GM18517 (cell line): ENCODE measurements around the gene SKA2.
"Not testable (repeated sequence)": the region's sequence is repeated elsewhere in the genome, so short reads cannot be mapped to it uniquely, and the experiment has no call there.

ENCODE experiments used
- ATAC-seq: cut with Tn5 transposase; IDR thresholded peaks from one replicate; pipeline ENCODE4 v1.9.1; 2021; ENCODE audit warnings: mild to moderate bottlenecking, moderate library complexity; ENCODE audit not compliant: unreplicated experiment

SKA2 gene

DNA sequence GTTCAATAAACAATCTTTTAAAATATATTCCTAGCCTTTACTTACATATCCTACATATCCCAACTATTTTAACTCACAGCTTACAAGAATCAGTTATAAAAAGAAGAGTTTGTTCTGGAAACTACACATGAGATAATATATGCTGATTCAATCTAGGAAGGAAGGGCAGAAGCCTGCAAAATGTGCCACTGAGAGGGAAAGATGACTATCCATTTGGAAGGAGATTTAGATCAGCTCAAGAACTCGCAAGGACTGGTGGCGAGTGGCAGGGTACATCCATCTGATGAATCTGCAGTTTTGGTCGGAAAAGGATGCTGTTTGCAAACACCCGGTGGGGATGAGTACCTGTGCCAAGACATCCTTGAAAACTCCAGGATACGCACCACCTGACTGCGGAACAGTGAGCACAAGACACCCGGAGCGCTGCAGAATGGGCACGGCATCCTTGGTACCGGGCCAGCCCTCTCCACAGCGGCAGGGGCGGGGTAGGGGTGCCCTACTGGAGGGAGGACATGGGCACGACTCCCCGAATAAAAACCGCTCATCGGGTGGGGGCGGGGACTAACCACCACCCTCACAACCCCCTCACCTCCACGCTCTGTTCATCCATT is 49.0 kb downstream of the SKA2 start:
- peak; percentile 20 for ATAC-seq

DNA sequence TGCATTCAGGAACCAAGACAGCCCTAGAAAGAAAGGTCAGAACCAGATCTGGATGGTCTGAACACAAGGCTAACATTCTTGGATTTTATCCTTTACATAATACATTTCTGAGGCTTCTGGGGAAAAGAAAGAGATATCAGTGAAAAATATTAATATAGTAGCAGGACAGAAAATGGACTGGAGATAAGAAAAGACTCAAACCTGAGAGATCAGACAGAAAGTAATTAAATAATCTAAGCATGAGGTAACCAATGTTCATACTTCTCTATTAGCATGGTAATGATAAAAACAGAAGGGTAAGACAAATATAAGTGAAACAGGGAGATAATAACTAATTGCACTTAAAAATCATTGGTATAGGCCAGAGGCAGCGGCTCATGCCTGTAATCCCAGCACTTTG is 53.8 kb downstream of the SKA2 start:
- no peak for ATAC-seq

DNA sequence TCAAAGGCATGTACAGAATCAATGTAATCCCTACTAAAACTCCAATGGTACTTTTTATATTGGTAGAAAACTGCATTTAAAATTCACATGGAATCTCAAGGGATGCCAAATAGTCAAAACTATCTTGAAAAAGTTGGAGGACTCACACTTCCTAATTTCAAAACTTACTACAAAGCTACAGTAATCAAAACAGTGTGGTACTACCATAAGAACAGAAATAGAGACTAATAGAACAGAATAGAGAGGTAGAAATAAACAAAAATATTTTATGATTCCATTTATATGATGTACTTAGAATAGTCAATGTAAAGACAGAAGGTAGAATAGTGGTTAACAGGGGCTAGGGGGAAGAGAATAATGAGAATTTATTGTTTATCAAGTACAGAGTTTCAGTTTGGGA is 57.1 kb downstream of the SKA2 start:
- no peak for ATAC-seq

DNA sequence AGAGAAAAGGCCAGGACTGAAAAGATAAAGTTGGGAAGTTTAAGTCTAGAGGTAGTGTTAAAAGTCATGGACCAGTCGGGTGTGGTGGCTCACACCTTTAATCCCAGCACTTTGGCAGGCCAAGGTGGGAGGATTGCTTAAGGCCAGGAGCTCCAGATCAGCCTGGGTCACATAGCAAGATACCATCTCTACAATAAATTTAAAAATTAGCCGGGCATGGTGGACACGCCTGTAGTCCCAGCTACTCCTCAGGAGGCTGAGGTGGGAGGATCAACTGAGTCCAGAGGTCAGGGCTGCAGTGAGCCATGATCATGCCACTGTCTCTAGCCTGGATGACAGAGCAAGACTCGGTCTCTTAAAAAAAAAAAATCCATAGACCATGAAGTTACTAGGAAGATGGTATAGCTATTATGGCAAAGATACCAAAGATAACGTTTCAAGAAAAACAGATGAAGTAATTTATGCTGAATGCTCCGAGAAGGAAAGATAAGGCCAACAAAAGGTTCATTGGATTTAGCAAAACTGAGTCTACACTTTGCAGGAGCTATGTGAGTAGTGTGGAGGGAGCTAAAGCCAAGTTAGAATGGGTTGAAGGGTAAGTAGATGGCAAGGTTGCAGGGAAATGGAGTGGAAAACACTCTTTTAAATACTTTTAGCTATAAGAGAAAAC is 60.0 kb downstream of the SKA2 start:
- no peak for ATAC-seq

DNA sequence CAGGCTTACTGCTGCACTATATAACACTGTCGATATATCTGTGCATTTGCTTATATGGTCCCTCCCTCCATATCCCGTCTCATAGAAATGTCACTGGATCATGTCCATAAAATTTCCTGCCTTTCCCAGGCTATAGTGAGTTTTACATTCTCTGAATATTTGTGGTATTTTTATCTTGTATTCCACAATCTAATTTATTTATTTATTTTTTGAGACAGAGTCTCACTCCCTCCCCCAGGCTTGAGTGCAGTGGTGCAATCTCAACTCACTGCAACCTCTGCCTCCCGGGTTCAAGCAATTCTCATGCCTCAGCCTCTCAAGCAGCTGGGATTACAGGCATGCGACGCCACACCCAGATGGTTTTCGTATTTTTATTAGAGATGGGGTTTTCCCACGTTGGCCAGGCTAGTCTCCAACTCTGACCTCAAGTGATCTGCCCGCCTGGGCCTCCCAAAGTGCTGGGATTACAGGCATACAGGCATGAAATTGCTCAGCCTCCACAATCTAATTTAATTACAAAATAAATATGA is 61.2 kb downstream of the SKA2 start:
- ATAC-seq = no peak

DNA sequence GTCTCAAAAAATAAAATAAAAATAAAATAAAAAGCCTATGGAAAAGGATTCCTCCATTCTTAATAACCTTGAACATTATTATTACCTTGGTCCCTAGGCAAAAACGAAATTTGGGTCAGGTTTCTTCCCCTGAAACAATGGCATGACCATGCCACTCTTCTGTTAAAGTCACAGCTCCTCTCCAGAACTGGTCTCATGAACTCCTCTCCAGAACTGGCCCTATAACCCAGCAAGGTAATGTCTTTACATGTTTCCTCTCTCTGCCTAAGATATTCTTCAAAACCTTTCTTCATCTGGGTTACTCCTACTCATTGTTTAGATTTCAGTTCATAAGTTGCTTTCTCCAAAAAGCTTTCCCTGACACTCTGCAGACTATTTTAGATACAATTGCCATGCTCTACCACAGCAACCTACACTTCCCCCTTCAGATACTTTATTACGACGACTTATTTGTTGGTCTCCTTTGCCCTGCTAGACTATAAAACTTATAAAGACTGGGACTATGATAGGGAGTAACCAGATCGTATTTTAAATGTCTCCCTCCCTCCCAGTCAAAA is 61.8 kb downstream of the SKA2 start:
- ATAC-seq = no peak

DNA sequence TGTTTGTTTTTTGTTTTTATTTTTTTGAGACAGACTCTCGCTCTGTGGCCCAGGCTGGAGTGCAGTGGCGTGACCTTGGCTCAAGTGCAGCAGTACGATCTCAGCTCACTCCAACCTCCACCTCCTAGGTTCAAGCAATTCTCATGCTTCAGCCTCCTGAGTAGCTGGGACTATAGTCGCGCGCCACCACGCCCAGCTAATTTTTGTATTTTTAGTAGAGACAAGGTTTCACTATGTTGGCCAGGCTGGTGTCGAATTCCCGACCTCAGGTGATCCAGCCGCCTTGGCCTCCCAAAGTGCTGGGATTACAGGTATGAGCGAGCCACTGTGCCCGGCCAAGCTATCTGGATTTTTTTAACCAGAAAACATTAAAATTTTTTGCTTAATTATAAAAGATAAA is 64.4 kb downstream of the SKA2 start:
- ATAC-seq = not testable (repeated sequence)

DNA sequence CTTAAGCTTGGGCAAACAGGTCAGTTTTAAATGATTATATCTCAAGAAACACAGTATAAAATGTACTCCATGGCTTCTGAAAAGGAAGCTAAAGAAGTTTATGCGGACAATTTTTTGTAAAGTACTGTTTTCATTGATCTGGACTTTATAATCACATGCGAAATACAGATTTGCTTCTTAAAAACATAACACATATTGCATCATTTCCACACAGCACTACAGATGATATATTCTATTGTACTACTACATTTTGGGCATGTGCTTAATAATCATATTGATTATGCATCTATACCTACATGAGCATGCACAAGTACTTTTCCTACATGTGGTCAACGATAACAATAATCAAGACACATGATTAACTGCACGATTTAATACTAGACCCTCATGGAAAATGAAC is 70.8 kb downstream of the SKA2 start:
- no peak for ATAC-seq

DNA sequence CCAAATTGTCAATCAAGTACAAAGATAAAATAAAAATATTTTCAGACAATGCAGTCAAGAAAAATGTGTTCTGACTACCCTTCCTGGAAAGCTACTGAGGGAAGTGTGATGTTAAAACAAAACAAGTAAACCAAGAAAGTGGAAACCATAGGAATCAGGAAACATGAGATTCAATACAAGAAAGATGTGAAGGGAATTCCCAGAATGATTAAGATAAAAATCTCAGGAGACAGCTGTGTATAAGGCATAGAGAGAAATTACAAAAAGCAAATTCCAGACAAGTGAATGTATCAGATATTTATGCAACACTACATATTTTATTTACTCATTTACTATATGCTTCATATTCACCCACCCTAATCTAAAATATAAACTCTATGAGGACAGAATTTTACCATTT is 80.5 kb downstream of the SKA2 start:
- ATAC-seq = no peak

DNA sequence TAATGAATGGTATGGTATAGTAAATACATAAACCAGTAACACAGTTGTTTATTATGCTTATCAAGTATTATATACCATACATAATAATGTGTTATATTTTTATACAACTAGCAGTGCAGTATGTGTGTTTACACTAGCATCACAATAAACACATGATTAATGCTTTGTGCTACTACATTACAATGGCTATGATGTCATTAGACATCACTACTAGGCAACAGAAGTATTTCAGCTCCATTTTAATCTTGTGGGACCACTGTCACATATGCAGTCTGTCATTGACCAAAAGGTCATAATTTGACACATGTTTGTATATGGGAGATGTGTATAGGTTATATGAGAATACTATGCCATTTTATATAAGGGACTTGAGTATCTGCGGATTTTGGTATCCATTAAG is 81.0 kb downstream of the SKA2 start:
- no peak for ATAC-seq

DNA sequence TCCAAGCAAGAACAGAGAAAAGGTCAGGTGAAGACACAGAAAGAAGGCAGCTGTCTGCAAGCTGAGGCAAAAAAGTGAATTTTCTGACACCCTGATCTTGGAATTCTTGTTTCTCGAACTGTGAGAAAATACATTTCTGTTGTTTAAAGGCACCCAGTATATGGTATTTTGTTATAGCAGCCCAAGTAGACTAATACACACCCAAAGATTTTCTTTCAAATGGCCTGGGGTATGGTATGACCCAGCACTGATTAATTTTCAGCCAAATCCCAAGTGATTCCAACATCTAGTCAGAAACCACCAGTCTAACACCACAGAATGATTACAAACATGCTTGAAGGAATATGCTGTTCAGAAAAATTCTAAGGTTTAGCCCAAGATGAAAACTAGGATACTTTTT is 85.1 kb downstream of the SKA2 start:
- no peak for ATAC-seq

DNA sequence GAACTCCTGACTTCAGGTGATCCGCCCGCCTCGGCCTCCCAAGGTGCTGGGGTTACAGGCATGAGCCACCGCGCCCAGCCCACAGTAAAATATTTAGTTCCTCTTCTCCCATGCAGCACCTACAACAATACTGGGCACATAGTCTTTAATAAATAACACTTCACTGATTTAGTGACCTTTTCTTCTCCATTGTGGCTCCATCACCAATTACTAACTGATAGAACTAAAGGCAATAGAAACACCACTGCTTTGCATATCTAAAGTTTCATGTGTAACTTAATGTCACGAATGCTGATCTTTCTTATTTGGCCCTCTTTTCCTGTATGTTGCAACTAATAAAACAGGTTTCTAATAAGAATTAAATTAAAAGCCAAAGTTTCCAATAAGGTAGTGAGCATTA is 87.2 kb downstream of the SKA2 start:
- ATAC-seq = no peak

DNA sequence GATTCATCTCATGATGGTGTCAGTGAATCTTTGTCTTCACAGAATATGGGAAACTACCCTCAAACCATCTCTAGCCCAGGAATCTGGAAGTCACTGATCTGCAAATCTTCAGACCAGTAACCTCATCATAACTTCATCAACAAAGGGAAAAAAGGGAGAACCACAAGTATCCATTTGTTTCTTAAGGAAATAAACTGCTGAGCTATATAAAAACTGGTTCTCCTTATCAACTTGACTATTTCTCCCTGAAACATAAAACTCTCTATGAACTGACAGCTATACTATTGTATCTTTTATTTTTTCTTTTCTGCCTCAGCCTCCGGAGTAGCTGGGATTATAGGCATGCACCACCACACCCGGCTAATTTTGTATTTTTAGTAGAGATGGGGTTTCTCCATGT is 87.6 kb downstream of the SKA2 start:
- no peak for ATAC-seq

DNA sequence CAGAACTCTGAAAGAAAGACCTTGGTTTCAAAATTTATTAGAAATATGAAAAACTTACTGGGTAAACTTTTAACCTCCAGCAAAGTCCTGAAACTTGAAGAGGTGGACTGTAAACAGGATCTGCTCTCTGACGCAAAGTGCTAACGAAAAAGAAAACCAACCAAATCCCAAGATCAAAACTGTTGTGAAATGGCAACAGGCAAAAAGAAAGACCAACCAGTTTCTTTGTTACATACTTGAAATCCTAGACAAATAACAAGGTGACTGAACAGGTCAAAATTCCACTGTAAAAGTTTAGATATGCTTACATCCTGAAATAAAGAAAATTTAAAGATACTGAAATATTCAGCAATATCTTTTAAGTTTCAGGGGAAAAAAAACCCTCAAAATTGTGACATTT is 92.5 kb downstream of the SKA2 start:
- no peak for ATAC-seq
